IMR-90 (cell line): ENCODE data around the gene DMAC2L. TPM values are rescaled to one million over a fixed set of nuclear protein-coding genes. Genes with fewer than 3 reads are reported as not detected.

Experiments
- ATAC-seq: fragments of 200-7000 bp; cut with Tn5 transposase; 2 replicates; pipeline ENCODE4 v1.9.1; 2020; ENCODE audit warnings: low read depth, mild to moderate bottlenecking, moderate library complexity
- BruUV-seq: library from RNA; stranded (reverse); fragments of 400-500 nt; replicated peaks from 2 replicates; lab custom pipeline; 2021; lab: Mats Ljungman, UMichigan
- CTCF ChIA-PET: fragments of 300-600 bp; formaldehyde crosslinking; extraction: SDS; loops from one replicate; lab custom pipeline; 2021; ENCODE audit warnings: antibody characterized with exemption; lab: Yijun Ruan, JAX
- POLR2A ChIA-PET: fragments of 300-600 bp; sonication (Branson Sonifier 250); formaldehyde crosslinking; loops from one replicate; lab custom pipeline; 2022; ENCODE audit warnings: antibody characterized with exemption; ENCODE audit not compliant: unreplicated experiment; lab: Charles Lee
- DNase-seq: peaks from one replicate; pipeline ENCODE4 v3.0.0; 2013
- H2AFZ ChIP-seq: replicated peaks from 2 replicates; pipeline ENCODE3; 2013; ENCODE audit warnings: low read length, mild to moderate bottlenecking; ENCODE audit not compliant: poor library complexity
- H2AK5ac ChIP-seq: 2 replicates; pipeline ENCODE4 v1.6.1; 2013; ENCODE audit warnings: low read depth, low read length, inconsistent platforms
- H2AK9ac ChIP-seq: replicated peaks from 2 replicates; pipeline ENCODE3; 2013; ENCODE audit warnings: mild to moderate bottlenecking, low read depth, low read length, moderate library complexity; ENCODE audit not compliant: poor library complexity
- H2BK120ac ChIP-seq: 2 replicates; pipeline ENCODE4 v1.6.1; 2013; ENCODE audit warnings: low read depth, low read length, inconsistent platforms
- H2BK15ac ChIP-seq: 3 replicates; pipeline ENCODE4 v1.6.1; 2013; ENCODE audit warnings: low read depth, low read length, inconsistent platforms
- H2BK20ac ChIP-seq: 2 replicates; pipeline ENCODE4 v1.6.1; 2013; ENCODE audit warnings: low read depth, mild to moderate bottlenecking, inconsistent platforms, low read length, moderate library complexity
- H2BK5ac ChIP-seq: 2 replicates; pipeline ENCODE4 v1.6.1; 2013; ENCODE audit warnings: mild to moderate bottlenecking, low read depth, low read length, inconsistent platforms; ENCODE audit not compliant: poor library complexity, severe bottlenecking
- H3K14ac ChIP-seq: replicated peaks from 2 replicates; pipeline ENCODE4 v1.6.1; 2013; ENCODE audit warnings: low read depth, low read length, inconsistent platforms
- H3K18ac ChIP-seq: 2 replicates; pipeline ENCODE4 v1.6.1; 2013; ENCODE audit warnings: low read depth, low read length, control low read depth
- H3K23ac ChIP-seq: 2 replicates; pipeline ENCODE4 v1.6.1; 2013; ENCODE audit warnings: low read depth, low read length, inconsistent platforms
- H3K27ac ChIP-seq: 2 replicates; pipeline ENCODE4 v1.5.1; 2013; ENCODE audit warnings: mild to moderate bottlenecking, control low read depth, low read length; ENCODE audit not compliant: insufficient read depth
- H3K27me3 ChIP-seq: 2 replicates; pipeline ENCODE4 v1.6.1; 2013; ENCODE audit warnings: low read length; ENCODE audit not compliant: control insufficient read depth, insufficient read depth
- H3K36me3 ChIP-seq: 2 replicates; pipeline ENCODE4 v1.6.1; 2013; ENCODE audit warnings: low read length, mixed read lengths; ENCODE audit not compliant: control insufficient read depth, insufficient read depth
- H3K4ac ChIP-seq: 2 replicates; pipeline ENCODE4 v1.6.1; 2013; ENCODE audit warnings: low read depth, low read length, inconsistent platforms
- H3K4me1 ChIP-seq: 2 replicates; pipeline ENCODE4 v1.6.1; 2013; ENCODE audit warnings: low read length, mixed read lengths; ENCODE audit not compliant: control insufficient read depth, insufficient read depth
- H3K4me2 ChIP-seq: 2 replicates; pipeline ENCODE4 v1.6.1; 2013; ENCODE audit warnings: low read depth, mild to moderate bottlenecking, control low read depth, low read length, moderate library complexity
- H3K4me3 ChIP-seq: 2 replicates; pipeline ENCODE4 v1.5.1; 2013; ENCODE audit warnings: low read depth, mild to moderate bottlenecking, control low read depth, low read length, moderate library complexity; ENCODE audit not compliant: insufficient read depth
- H3K56ac ChIP-seq: 2 replicates; pipeline ENCODE4 v1.6.1; 2013; ENCODE audit warnings: low read length, inconsistent platforms; ENCODE audit not compliant: insufficient read depth; ENCODE audit errors: extremely low read depth
- H3K79me1 ChIP-seq, 2 experiments: 2 replicates each; pipeline ENCODE4 v1.6.1; 2013; ENCODE audit warnings: low read length in 2 of 2, inconsistent platforms in 1 of 2, low read depth in 1 of 2
- H3K9ac ChIP-seq: 2 replicates; pipeline ENCODE4 v1.6.1; 2013; ENCODE audit warnings: low read depth, low read length, control low read depth
- H3K9me1 ChIP-seq: 2 replicates; pipeline ENCODE4 v1.6.1; 2013; ENCODE audit warnings: low read length, inconsistent platforms; ENCODE audit not compliant: insufficient read depth
- H3K9me3 ChIP-seq: 2 replicates; pipeline ENCODE4 v1.6.1; 2013; ENCODE audit warnings: low read length; ENCODE audit not compliant: control insufficient read depth, insufficient read depth
- H4K20me1 ChIP-seq: 2 replicates; pipeline ENCODE4 v1.6.1; 2013; ENCODE audit warnings: low read length, inconsistent platforms; ENCODE audit not compliant: insufficient read depth
- H4K5ac ChIP-seq: 2 replicates; pipeline ENCODE4 v1.6.1; 2013; ENCODE audit warnings: mild to moderate bottlenecking, low read depth, low read length, control low read depth
- H4K8ac ChIP-seq, 2 experiments: 2 replicates each; pipeline ENCODE4 v1.6.1; 2013; ENCODE audit warnings: low read depth in 2 of 2, low read length in 2 of 2, control low read depth in 1 of 2, inconsistent platforms in 1 of 2
- H4K91ac ChIP-seq: 2 replicates; pipeline ENCODE4 v1.6.1; 2013; ENCODE audit warnings: low read depth, low read length, inconsistent platforms; ENCODE audit not compliant: insufficient read depth
- BHLHE40 ChIP-seq: fragments of 150-350 bp; IDR thresholded peaks from 2 replicates; pipeline ENCODE4 v1.6.1; 2016; ENCODE audit warnings: mild to moderate bottlenecking, low read depth, low read length
- CTCF ChIP-seq: conservative IDR thresholded peaks from 2 replicates; pipeline ENCODE4 v1.5.1; 2012; ENCODE audit warnings: mild to moderate bottlenecking, low read depth, low read length, improper control_type of control experiment
- FOS ChIP-seq: fragments of 150-350 bp; IDR thresholded peaks from 2 replicates; pipeline ENCODE4 v1.6.1; 2016; ENCODE audit warnings: low read depth, low read length
- MAFK ChIP-seq: IDR thresholded peaks from 2 replicates; pipeline ENCODE4 v1.6.1; 2012; ENCODE audit warnings: low read depth, low read length, improper control_type of control experiment
- MAZ ChIP-seq: IDR thresholded peaks from 2 replicates; pipeline ENCODE4 v1.6.1; 2012; ENCODE audit warnings: low read depth, mild to moderate bottlenecking, low read length, improper control_type of control experiment, moderate library complexity, borderline replicate concordance
- MXI1 ChIP-seq: IDR thresholded peaks from 2 replicates; pipeline ENCODE4 v1.6.1; 2012; ENCODE audit warnings: low read depth, mild to moderate bottlenecking, low read length, moderate library complexity, borderline replicate concordance
- POLR2A ChIP-seq: IDR thresholded peaks from 2 replicates; pipeline ENCODE4 v1.6.1; 2012; ENCODE audit warnings: mild to moderate bottlenecking, low read depth, low read length
- RAD21 ChIP-seq: IDR thresholded peaks from 2 replicates; pipeline ENCODE4 v1.6.1; 2012; ENCODE audit warnings: low read length, improper control_type of control experiment
- RFX5 ChIP-seq: IDR thresholded peaks from 2 replicates; pipeline ENCODE4 v1.8.0; 2012; ENCODE audit warnings: low read depth, mild to moderate bottlenecking, low read length, moderate library complexity
- WGBS, 2 experiments: methylation state at CpG; one replicate each; pipeline versions ENCODE4 v1.1.5 to v1.1.7; 2013; ENCODE audit warnings: missing lambda C conversion rate in 2 of 2; ENCODE audit not compliant: insufficient read length in 1 of 2; ENCODE audit errors: extremely low coverage in 2 of 2; 5-methylcytosine and 5-hydroxymethylcytosine counted together
- dilution Hi-C: fragments of 300-500 bp; cut with HindIII; formaldehyde crosslinking; loops from one replicate; pipeline ENCODE4 v1.14.3; 2018; ENCODE audit warnings: low sequenced_read_pairs; ENCODE audit not compliant: unreplicated experiment
- in situ Hi-C: fragments of 300-500 bp; cut with MboI; formaldehyde crosslinking; loops from 3 replicates; pipeline ENCODE4 v1.14.3; 2019; ENCODE audit warnings: low sequenced_read_pairs, inconsistent platforms, mixed read lengths
- intact Hi-C: fragments of 100-400 bp; cut with micrococcal nuclease; formaldehyde crosslinking; loops from 2 replicates; pipeline ENCODE4 v1.10.0; 2022
- polyA plus RNA-seq, 3 experiments: library from polyadenylated mRNA; depleted of rRNA; stranded (reverse); fragments of >200 nt; gene quantifications; 2 replicates each; pipeline ENCODE4 v1.2.3, GENCODE V29; 2012; ENCODE audit warnings: low replicate concordance in 1 of 3
- total RNA-seq: library from RNA; depleted of rRNA; stranded (reverse); fragments of >200 nt; gene quantifications from 2 replicates; pipeline ENCODE4 v1.2.3, GENCODE V29; 2012
- TF ChIP-seq, protein P1 (sequence below): fragments of 150-350 bp; IDR thresholded peaks from 2 replicates; pipeline ENCODE4 v1.6.1; 2017; ENCODE audit warnings: mild to moderate bottlenecking, antibody characterized with exemption, low read length, low read depth
- TF ChIP-seq, protein P2 (sequence below): fragments of 150-350 bp; IDR thresholded peaks from 2 replicates; pipeline ENCODE4 v1.6.1; 2016; ENCODE audit warnings: low read depth, mild to moderate bottlenecking, low read length, moderate library complexity, borderline replicate concordance

Gene DMAC2L
- total and polyA plus RNA-seq, 2 of the 4 experiments (the other 2 are of a cell fraction) = 5.0 to 6.1 TPM

DNA sequence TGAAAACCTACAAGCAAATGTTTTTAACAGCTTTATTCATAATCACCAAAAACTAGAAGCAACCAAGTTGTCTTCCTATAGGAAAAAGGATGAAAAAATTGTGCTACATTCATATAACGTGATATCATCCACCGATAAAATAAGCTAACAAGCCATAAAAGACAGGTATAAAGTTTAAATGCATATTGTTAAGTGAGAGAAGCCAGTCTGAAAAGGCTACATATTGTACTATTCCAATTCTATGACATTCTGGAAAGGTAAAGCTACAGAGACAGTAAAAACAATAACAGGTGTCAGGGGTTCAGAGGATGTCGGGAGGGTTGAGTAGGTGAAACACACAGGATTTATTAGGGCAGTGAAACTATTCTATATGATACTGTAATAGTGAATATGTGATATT lies 61.8 kb downstream of the DMAC2L start:
- H3K18ac ChIP-seq = no peak overlapping the region
- no peak overlapping the region for H2BK120ac ChIP-seq
- H3K36me3 ChIP-seq = no peaks in the 10 kb centered on the region; the same call in 1 of the 2 replicates
- no peaks in the 10 kb centered on the region for H3K4me1 ChIP-seq
- no peak overlapping the region for H4K5ac ChIP-seq
- POLR2A ChIA-PET = no interaction called here
- no peak overlapping the region for H3K4me2 ChIP-seq
- H2AK5ac ChIP-seq = no peak overlapping the region
- intact Hi-C loops (no loop called here), in situ Hi-C loops (no loop called here), dilution Hi-C loops (no loop called here)
- no peak for ATAC-seq
- no peak overlapping the region for H3K4me3 ChIP-seq
- no peak overlapping the region for H3K4ac ChIP-seq
- no peaks in the 10 kb centered on the region for H3K9me1 ChIP-seq
- H3K79me1 ChIP-seq = no peaks in the 10 kb centered on the region
- no peak overlapping the region for H2AK9ac ChIP-seq
- H3K56ac ChIP-seq = no peak overlapping the region
- H3K9me3 ChIP-seq = no peaks in the 10 kb centered on the region
- H3K9ac ChIP-seq = no peak overlapping the region
- WGBS, 2 experiments = no CpG with 5 or more reads among the region's 3 CpGs
- no peak overlapping the region for H2BK5ac ChIP-seq
- no peak overlapping the region for H4K8ac ChIP-seq
- no peaks in the 10 kb centered on the region for H4K20me1 ChIP-seq
- H2BK20ac ChIP-seq = no peak overlapping the region
- no peak overlapping the region for H3K27ac ChIP-seq
- no peak overlapping the region for H2BK15ac ChIP-seq
- no TSS peak for BruUV-seq
- H4K91ac ChIP-seq = no peak overlapping the region
- TF ChIP-seq POLR2A = no peak
- no peak for TF ChIP-seq RAD21
- TF ChIP-seq CTCF = no peak
- no peak for TF ChIP-seq MAFK
- no peak for TF ChIP-seq RFX5
- TF ChIP-seq, protein P1, sequence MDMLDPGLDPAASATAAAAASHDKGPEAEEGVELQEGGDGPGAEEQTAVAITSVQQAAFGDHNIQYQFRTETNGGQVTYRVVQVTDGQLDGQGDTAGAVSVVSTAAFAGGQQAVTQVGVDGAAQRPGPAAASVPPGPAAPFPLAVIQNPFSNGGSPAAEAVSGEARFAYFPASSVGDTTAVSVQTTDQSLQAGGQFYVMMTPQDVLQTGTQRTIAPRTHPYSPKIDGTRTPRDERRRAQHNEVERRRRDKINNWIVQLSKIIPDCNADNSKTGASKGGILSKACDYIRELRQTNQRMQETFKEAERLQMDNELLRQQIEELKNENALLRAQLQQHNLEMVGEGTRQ = no peak
- TF ChIP-seq, protein P2, sequence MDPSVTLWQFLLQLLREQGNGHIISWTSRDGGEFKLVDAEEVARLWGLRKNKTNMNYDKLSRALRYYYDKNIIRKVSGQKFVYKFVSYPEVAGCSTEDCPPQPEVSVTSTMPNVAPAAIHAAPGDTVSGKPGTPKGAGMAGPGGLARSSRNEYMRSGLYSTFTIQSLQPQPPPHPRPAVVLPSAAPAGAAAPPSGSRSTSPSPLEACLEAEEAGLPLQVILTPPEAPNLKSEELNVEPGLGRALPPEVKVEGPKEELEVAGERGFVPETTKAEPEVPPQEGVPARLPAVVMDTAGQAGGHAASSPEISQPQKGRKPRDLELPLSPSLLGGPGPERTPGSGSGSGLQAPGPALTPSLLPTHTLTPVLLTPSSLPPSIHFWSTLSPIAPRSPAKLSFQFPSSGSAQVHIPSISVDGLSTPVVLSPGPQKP = no peak
- TF ChIP-seq MXI1 = no peak
- TF ChIP-seq MAZ = no peak
- no peak for TF ChIP-seq BHLHE40
- no peak for TF ChIP-seq FOS
- no peak overlapping the region for H2AFZ ChIP-seq
- no peaks in the 10 kb centered on the region for H3K27me3 ChIP-seq
- H3K23ac ChIP-seq = no peak overlapping the region
- no peak for DNase-seq
- H3K14ac ChIP-seq = no peak overlapping the region
- CTCF ChIA-PET = no interaction called here
